Activated T-helper 17 cell treated with anti-CD3 and anti-CD28 coated beads, Interleukin-2, amount 50 U/mL, for 72 hours (primary cell): ENCODE data around the gene UBASH3A. TPM values are rescaled to one million over a fixed set of nuclear protein-coding genes. Genes with fewer than 3 reads are reported as not detected.

Source experiments
- ATAC-seq: fragments of 150-1000 bp; cut with Tn5 transposase; replicated peaks from 2 replicates; pipeline ENCODE4 v1.10.0; 2021; ENCODE audit warnings: mild to moderate bottlenecking, moderate library complexity
- H3K27ac Mint-ChIP-seq: one replicate; pipeline ENCODE4 v1.8.0; 2022; ENCODE audit warnings: mixed read lengths
- H3K27me3 Mint-ChIP-seq: one replicate; pipeline ENCODE4 v1.8.0; 2022; ENCODE audit warnings: mixed read lengths
- H3K36me3 Mint-ChIP-seq: one replicate; pipeline ENCODE4 v1.8.0; 2022; ENCODE audit warnings: low read depth, mild to moderate bottlenecking, mixed read lengths
- H3K4me1 Mint-ChIP-seq: one replicate; pipeline ENCODE4 v1.8.0; 2022; ENCODE audit warnings: mixed read lengths
- H3K4me3 Mint-ChIP-seq: one replicate; pipeline ENCODE4 v1.8.0; 2022; ENCODE audit warnings: mild to moderate bottlenecking, mixed read lengths
- H3K9me3 Mint-ChIP-seq: one replicate; pipeline ENCODE4 v1.8.0; 2022; ENCODE audit warnings: mixed read lengths
- total RNA-seq, 2 donors: library from RNA; stranded (reverse); gene quantifications; one replicate each; pipeline ENCODE4 v1.2.3, GENCODE V29; 2022

Gene UBASH3A
- total RNA-seq, 2 donors from 2014 or later, result 28.3 to 42.1 TPM

- Mint-ChIP-seq H3K27me3 (no peaks in the 10 kb centered on the region), H3K4me1 (peaks cover 54% of the 10 kb centered on the region), H3K9me3 (no peaks in the 10 kb centered on the region), H3K27ac (no peak overlapping the region), H3K4me3 (peak overlapping the region; percentile 71), H3K36me3 (peaks cover 86% of the 10 kb centered on the region)
- ATAC-seq, result no peak
These were observed 12.4 kb upstream of the UBASH3A start for GRCh38 chr21:42391297-42391696.

GRCh38 chr21:42392731-42393442 lies 10.8 kb upstream of the UBASH3A start:
- Mint-ChIP-seq H3K4me3 (peak overlapping the region; percentile 71), H3K9me3 (no peaks in the 10 kb centered on the region), H3K36me3 (peaks cover 78% of the 10 kb centered on the region), H3K4me1 (peaks cover 49% of the 10 kb centered on the region), H3K27ac (peak overlapping the region; percentile 45), H3K27me3 (no peaks in the 10 kb centered on the region)
- peak; percentile 91 for ATAC-seq

- Mint-ChIP-seq H3K36me3 (peaks cover 77% of the 10 kb centered on the region), H3K4me3 (peak overlapping the region; percentile 71), H3K27ac (peak overlapping the region; percentile 45), H3K4me1 (peaks cover 54% of the 10 kb centered on the region), H3K27me3 (no peaks in the 10 kb centered on the region), H3K9me3 (no peaks in the 10 kb centered on the region)
- ATAC-seq, result no peak
These were observed 10.2 kb upstream of the UBASH3A start for GRCh38 chr21:42393443-42393950.

- Mint-ChIP-seq H3K9me3 (no peaks in the 10 kb centered on the region), H3K4me1 (peaks cover 50% of the 10 kb centered on the region), H3K4me3 (peak overlapping the region; percentile 74), H3K27ac (peak overlapping the region; percentile 56), H3K27me3 (no peaks in the 10 kb centered on the region), H3K36me3 (peaks cover 72% of the 10 kb centered on the region)
- ATAC-seq, result no peak
These were observed 8.4 kb upstream of the UBASH3A start for GRCh38 chr21:42395302-42395701.

GRCh38 chr21:42395905-42396651 lies 7.6 kb upstream of the UBASH3A start, which contains the start of gene TMPRSS3:
TSS of gene TMPRSS3 (minus strand) at chr21:42396052. CDS start at chr21:42395417, 635 bp downstream.
- peaks cover 64% of the 10 kb centered on the region for H3K36me3 Mint-ChIP-seq
- H3K4me1 Mint-ChIP-seq, result peaks cover 45% of the 10 kb centered on the region
- ATAC-seq, result peak; percentile 25
- no peaks in the 10 kb centered on the region for H3K27me3 Mint-ChIP-seq
- peak within 1 kb of the TSS; percentile 74 for H3K4me3 Mint-ChIP-seq
- H3K27ac Mint-ChIP-seq, result peak within 1 kb of the TSS; percentile 56
- no peaks in the 10 kb centered on the region for H3K9me3 Mint-ChIP-seq

- H3K36me3 Mint-ChIP-seq, result peaks cover 64% of the 10 kb centered on the region
- H3K27ac Mint-ChIP-seq, result peak overlapping the region; percentile 8
- H3K4me3 Mint-ChIP-seq, result peak overlapping the region; percentile 85
- ATAC-seq, result no peak
- H3K4me1 Mint-ChIP-seq, result peaks cover 52% of the 10 kb centered on the region
- no peaks in the 10 kb centered on the region for H3K27me3 Mint-ChIP-seq
- peaks cover 7% of the 10 kb centered on the region for H3K9me3 Mint-ChIP-seq
These were observed 6.6 kb upstream of the UBASH3A start for GRCh38 chr21:42396799-42397745.

GRCh38 chr21:42397746-42398394 lies 5.8 kb upstream of the UBASH3A start:
- peaks cover 66% of the 10 kb centered on the region for H3K36me3 Mint-ChIP-seq
- peak overlapping the region; percentile 85 for H3K4me3 Mint-ChIP-seq
- no peaks in the 10 kb centered on the region for H3K27me3 Mint-ChIP-seq
- H3K4me1 Mint-ChIP-seq, result peaks cover 58% of the 10 kb centered on the region
- peak overlapping the region; percentile 17 for H3K27ac Mint-ChIP-seq
- peaks cover 7% of the 10 kb centered on the region for H3K9me3 Mint-ChIP-seq
- no peak for ATAC-seq

- ATAC-seq, result no peak
- Mint-ChIP-seq H3K27me3 (no peaks in the 10 kb centered on the region), H3K27ac (peak overlapping the region; percentile 75), H3K4me1 (peaks cover 55% of the 10 kb centered on the region), H3K9me3 (peaks cover 7% of the 10 kb centered on the region), H3K36me3 (peaks cover 64% of the 10 kb centered on the region), H3K4me3 (peak overlapping the region; percentile 85)
These were observed 5.2 kb upstream of the UBASH3A start for GRCh38 chr21:42398436-42399028.

- Mint-ChIP-seq H3K36me3 (peaks cover 71% of the 10 kb centered on the region), H3K4me1 (peaks cover 48% of the 10 kb centered on the region), H3K27me3 (no peaks in the 10 kb centered on the region), H3K27ac (peak overlapping the region; percentile 59), H3K4me3 (peak overlapping the region; percentile 85), H3K9me3 (peaks cover 7% of the 10 kb centered on the region)
- peak; percentile 70 for ATAC-seq
These were observed 3.2 kb upstream of the UBASH3A start for GRCh38 chr21:42400525-42400924.

- Mint-ChIP-seq H3K27me3 (no peaks in the 10 kb centered on the region), H3K9me3 (peaks cover 7% of the 10 kb centered on the region), H3K36me3 (peaks cover 71% of the 10 kb centered on the region), H3K27ac (peak overlapping the region; percentile 98), H3K4me3 (peak overlapping the region; percentile 85), H3K4me1 (peaks cover 41% of the 10 kb centered on the region)
- ATAC-seq, result no peak
These were observed 2.5 kb upstream of the UBASH3A start for GRCh38 chr21:42401154-42401553.

GRCh38 chr21:42401820-42402251 lies 1.9 kb upstream of the UBASH3A start:
- Mint-ChIP-seq H3K27ac (peak overlapping the region; percentile 98), H3K4me3 (peak overlapping the region; percentile 85)

GRCh38 chr21:42404539-42404938 lies 837 bp downstream of the UBASH3A start:
- ATAC-seq, result peak; percentile 1
- Mint-ChIP-seq H3K4me3 (peak overlapping the region; percentile 85), H3K9me3 (peaks cover 7% of the 10 kb centered on the region), H3K36me3 (peaks cover 72% of the 10 kb centered on the region), H3K4me1 (peaks cover 39% of the 10 kb centered on the region), H3K27ac (peak overlapping the region; percentile 96), H3K27me3 (no peaks in the 10 kb centered on the region)

More at GRCh38 chr21:42401820-42402251, 1.9 kb upstream of the UBASH3A start:
- peaks cover 46% of the 10 kb centered on the region for H3K4me1 Mint-ChIP-seq
- no peak for ATAC-seq
- H3K27me3 Mint-ChIP-seq, result no peaks in the 10 kb centered on the region
- peaks cover 77% of the 10 kb centered on the region for H3K36me3 Mint-ChIP-seq
- H3K9me3 Mint-ChIP-seq, result peaks cover 7% of the 10 kb centered on the region
